HG03378 (cell line): ENCODE measurements around the gene DPYSL5.

Experiments
- ATAC-seq: cut with Tn5 transposase; IDR thresholded peaks from one replicate; pipeline ENCODE4 v1.9.1; 2021; ENCODE audit warnings: mild to moderate bottlenecking, moderate library complexity; ENCODE audit not compliant: unreplicated experiment

Gene DPYSL5

GRCh38 chr2:26898480-26899078 is 50.6 kb downstream of the DPYSL5 start:
- no peak for ATAC-seq

- no peak for ATAC-seq
Measured at GRCh38 chr2:26899500-26900164, 51.7 kb downstream of the DPYSL5 start.

GRCh38 chr2:26900831-26901321 is 52.9 kb downstream of the DPYSL5 start:
- no peak for ATAC-seq

DNA sequence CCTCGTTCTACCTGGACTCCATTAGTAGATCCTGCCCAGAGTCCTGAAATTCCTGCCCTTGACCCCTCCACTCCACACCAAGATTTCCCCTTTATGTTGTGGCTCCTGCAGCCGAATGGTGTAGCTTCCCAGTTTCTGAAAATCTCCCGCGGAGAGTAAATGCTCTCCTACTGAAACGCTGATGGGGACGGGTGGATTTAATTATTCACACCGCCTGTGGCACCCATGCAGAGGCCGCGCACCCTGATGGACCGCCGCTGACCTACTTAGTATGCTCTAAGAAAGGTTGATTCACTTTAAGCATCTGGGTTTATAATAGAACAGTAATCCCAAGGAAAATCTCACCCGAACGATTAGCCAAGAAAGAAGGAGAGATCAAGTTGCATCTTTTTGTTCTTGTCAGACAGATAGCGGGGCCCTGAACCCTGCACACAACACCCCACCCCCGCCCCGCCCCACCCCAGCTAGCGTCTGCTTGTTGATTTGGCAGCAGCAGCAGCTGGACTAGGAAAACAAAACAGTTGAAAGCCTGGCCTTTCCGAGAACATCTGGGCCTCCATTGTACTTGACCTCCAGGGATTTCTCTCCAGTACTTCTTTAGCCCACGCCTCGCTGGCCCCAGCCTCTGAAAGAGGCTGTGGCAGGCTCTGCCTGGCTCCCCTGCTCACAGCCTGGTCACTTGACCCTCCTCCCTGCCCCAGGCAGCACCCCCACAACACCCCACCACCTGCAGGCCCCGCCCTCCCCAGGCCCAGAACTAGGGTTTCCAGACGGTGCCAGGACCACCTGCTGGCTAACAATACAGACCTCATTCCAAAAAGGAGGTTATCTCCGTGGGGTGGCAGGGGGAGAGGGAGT is 53.6 kb downstream of the DPYSL5 start:
- no peak for ATAC-seq

- ATAC-seq, result no peak
Measured at GRCh38 chr2:26903676-26904075, 55.7 kb downstream of the DPYSL5 start.

GRCh38 chr2:26904839-26905238 is 56.9 kb downstream of the DPYSL5 start:
- ATAC-seq, result no peak

DNA sequence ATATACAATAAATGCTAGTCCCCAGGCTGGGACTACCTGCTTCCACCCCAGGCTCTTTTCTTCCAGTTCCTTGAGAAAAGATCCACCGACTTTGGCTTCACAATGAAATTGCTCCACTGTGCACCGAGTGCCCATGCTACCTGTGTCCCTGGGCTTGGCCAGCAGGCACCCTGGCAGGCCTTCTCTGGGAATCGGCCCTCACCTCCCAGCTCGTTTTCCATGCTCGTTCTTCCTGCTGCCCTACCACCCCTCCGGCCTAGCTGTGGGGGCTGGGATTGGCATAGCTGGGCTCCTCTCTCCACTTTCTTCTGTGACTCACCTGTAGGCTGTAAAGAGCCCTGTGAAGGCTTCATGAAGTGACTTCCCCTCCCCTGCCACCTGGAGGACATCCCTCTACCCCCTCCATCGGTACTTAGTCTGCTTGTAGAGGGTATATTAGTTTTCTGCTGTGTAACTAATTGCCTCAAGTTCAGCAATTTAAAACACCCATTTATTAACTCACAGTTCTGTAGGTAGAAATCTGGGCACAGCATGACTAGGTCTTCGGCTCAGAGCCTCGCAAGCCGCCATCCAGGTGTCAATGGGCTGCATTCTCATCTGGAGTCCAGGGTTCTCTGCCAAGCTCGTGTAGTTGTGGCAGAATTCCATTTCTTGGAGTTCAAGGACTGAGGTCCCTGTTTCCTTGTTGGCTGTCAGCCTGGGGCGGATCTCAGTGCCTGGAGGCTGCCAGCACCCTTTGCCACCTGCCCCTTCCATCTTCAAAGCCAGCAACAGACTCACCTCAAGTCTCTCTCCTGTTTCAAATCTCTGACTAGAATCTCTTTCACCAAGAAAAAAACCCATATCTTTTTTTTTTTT is 57.6 kb downstream of the DPYSL5 start:
- ATAC-seq, result no peak

DNA sequence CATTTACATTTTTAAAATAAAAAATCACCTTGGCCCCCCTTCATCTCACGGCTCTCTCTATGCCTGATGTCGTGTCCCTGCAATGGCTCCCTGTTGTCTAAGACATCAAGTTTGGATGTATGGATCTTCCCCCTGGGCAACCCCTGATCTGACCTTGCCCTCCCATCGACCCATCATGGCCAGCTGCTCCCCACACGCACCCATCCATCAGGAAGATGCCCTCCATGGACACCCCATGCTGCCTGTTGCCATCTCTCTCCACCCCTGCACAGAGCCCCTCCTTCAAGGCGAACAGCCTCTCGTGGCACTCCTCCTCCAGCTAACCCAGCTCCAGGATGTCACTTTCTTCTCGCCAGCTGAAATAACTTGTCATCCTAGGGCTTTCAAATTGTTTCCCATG is 59.5 kb downstream of the DPYSL5 start:
- no peak for ATAC-seq

DNA sequence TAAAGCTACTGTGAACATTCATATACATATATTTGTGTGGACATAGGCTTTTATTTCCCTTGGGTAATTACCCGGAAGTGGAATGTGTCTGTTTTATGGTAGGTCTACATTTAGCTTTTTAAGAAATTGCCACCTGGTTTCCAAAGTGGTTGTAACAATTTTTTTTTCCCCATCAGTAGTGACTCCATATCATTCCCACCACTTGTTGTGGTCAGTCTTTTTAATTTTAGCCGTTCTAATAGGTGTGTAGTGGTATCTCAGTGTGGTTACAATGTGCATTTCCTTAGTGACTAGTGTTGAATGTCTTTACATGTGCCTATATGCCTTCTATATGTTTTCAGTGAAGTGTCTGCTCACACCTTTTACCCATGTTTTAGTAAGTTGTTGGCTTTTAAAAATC is 62.2 kb downstream of the DPYSL5 start:
- no peak for ATAC-seq

GRCh38 chr2:26911911-26912861 is 64.3 kb downstream of the DPYSL5 start:
- ATAC-seq, result no peak

DNA sequence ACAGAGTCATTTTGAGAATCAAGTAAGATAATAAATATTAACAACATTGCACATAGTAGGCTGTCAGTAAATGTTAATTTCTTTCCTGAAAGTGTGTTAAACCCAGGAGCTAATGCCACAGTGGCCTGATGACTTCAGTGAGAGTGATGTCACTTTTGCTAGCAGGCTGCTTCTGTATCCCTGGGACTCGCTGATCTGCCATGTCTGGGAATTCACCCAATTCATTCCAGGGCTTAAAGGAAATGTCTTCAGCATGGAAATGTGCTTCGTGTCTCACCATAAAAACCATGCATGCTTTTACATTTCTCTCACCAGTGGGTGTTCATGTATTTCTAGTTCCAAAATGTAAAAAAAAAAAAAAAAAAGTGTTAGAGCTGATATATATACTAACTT is 65.7 kb downstream of the DPYSL5 start:
- ATAC-seq, result no peak

GRCh38 chr2:26913999-26914658 is 66.2 kb downstream of the DPYSL5 start:
- no peak for ATAC-seq

GRCh38 chr2:26914659-26915310 is 66.9 kb downstream of the DPYSL5 start:
- no peak for ATAC-seq

GRCh38 chr2:26915316-26915715 is 67.4 kb downstream of the DPYSL5 start:
- no peak for ATAC-seq

- ATAC-seq, result no peak
Measured at GRCh38 chr2:26916128-26916692, 68.3 kb downstream of the DPYSL5 start.

GRCh38 chr2:26917135-26917836 is 69.4 kb downstream of the DPYSL5 start:
- ATAC-seq, result no peak

DNA sequence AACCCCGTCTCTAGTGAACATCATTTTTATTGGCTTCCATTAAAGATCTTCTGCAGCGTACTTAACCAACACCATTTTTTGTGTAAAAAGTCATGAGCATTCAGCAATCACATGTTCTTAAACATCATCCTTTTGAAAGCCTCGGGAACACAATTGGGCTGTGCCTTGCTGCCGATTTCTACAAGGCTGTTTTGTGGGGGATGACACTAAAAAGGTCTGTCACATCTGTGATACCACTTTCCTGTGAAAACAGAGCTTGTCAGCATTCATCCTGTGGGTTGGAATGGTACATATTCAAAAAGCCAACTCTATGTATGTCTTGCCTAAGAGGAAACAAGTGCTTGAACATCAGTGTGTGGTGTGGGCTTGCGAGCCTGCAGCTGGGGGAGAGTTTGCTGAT is 73.4 kb downstream of the DPYSL5 start:
- no peak for ATAC-seq
